B cell (primary cell): ENCODE measurements around the gene PDE3A.
"Not testable (repeated sequence)": the region's sequence is repeated elsewhere in the genome, so short reads cannot be mapped to it uniquely, and the experiment has no call there.

ENCODE experiments used
- EZH2 ChIP-seq: IDR thresholded peaks from 2 replicates; pipeline ENCODE4 v1.6.1; 2012; ENCODE audit warnings: borderline replicate concordance, low read depth, mild to moderate bottlenecking, moderate library complexity, low read length; ENCODE audit not compliant: insufficient read depth, poor library complexity, severe bottlenecking
- TF ChIP-seq, protein P1 (sequence below): fragments of 200-600 bp; IDR thresholded peaks from one replicate; pipeline ENCODE4 v1.8.0; 2022; ENCODE audit warnings: antibody characterized with exemption, mild to moderate bottlenecking

DNA sequence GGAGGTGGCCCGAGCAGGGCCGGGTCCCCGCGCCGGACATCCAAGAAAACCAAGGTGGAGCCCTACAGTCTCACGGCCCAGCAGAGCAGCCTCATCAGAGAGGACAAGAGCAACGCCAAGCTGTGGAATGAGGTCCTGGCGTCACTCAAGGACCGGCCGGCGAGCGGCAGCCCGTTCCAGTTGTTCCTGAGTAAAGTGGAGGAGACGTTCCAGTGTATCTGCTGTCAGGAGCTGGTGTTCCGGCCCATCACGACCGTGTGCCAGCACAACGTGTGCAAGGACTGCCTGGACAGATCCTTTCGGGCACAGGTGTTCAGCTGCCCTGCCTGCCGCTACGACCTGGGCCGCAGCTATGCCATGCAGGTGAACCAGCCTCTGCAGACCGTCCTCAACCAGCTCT, 184.2 kb downstream of the PDE3A start:
- TF ChIP-seq, protein P1, sequence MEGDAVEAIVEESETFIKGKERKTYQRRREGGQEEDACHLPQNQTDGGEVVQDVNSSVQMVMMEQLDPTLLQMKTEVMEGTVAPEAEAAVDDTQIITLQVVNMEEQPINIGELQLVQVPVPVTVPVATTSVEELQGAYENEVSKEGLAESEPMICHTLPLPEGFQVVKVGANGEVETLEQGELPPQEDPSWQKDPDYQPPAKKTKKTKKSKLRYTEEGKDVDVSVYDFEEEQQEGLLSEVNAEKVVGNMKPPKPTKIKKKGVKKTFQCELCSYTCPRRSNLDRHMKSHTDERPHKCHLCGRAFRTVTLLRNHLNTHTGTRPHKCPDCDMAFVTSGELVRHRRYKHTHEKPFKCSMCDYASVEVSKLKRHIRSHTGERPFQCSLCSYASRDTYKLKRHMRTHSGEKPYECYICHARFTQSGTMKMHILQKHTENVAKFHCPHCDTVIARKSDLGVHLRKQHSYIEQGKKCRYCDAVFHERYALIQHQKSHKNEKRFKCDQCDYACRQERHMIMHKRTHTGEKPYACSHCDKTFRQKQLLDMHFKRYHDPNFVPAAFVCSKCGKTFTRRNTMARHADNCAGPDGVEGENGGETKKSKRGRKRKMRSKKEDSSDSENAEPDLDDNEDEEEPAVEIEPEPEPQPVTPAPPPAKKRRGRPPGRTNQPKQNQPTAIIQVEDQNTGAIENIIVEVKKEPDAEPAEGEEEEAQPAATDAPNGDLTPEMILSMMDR = not testable (repeated sequence)
- TF ChIP-seq EZH2 = not testable (repeated sequence)
